ENCODE results near the gene GRHL3. TPM values are rescaled to one million over a fixed set of nuclear protein-coding genes. Genes with fewer than 3 reads are reported as not detected.

The GRHL3 gene
- total and polyA plus RNA-seq, 7 donors: 0.23 to 0.63 TPM; not detected in 5

GRCh38 chr1:24351918-24352627, 32.9 kb downstream of the GRHL3 start:
- WGBS, 2 donors: 83 to 85% methylated on average over 7 of the region's 7 CpGs

GRCh38 chr1:24353292-24353891, 34.2 kb downstream of the GRHL3 start:
- TF ChIP-seq EP300 (IDR thresholded peaks at IDR 0.05): no peak
- no peak for TF ChIP-seq CTCF (IDR thresholded peaks at IDR 0.05)
- no peak for TF ChIP-seq POLR2AphosphoS5 (IDR thresholded peaks at IDR 0.05)
- H3K4me1 ChIP-seq: no peaks in the 10 kb centered on the region
- no peaks in the 10 kb centered on the region for H3K27me3 ChIP-seq
- DNase-seq: no peak
- intact Hi-C loops (cut with DNase I): no loop called here
- H3K27ac ChIP-seq: no peak overlapping the region
- 95 to 96% methylated on average over 4 of the region's 4 CpGs for WGBS, 2 donors
- no peaks in the 10 kb centered on the region for H3K9me3 ChIP-seq
- no peak overlapping the region for H3K4me3 ChIP-seq
- peaks cover 0 to 13% (median 0%) of the 10 kb centered on the region in 4 donors for H3K36me3 ChIP-seq

More at GRCh38 chr1:24351918-24352627, 32.9 kb downstream of the GRHL3 start:
- H3K4me3 ChIP-seq: no peak overlapping the region
- no peak for DNase-seq
- no peak overlapping the region for H3K27ac ChIP-seq
- no peaks in the 10 kb centered on the region for H3K27me3 ChIP-seq
- peaks cover 0 to under 1% (median 0%) of the 10 kb centered on the region in 4 donors for H3K36me3 ChIP-seq
- no peaks in the 10 kb centered on the region for H3K9me3 ChIP-seq
- H3K4me1 ChIP-seq: no peaks in the 10 kb centered on the region
- no peak for TF ChIP-seq POLR2A (IDR thresholded peaks at IDR 0.05)
- TF ChIP-seq EP300 (IDR thresholded peaks at IDR 0.05): no peak
- no peak for TF ChIP-seq CTCF (IDR thresholded peaks at IDR 0.05)
- no peak for TF ChIP-seq POLR2AphosphoS5 (IDR thresholded peaks at IDR 0.05)
- intact Hi-C loops (cut with DNase I): no loop called here

DNA sequence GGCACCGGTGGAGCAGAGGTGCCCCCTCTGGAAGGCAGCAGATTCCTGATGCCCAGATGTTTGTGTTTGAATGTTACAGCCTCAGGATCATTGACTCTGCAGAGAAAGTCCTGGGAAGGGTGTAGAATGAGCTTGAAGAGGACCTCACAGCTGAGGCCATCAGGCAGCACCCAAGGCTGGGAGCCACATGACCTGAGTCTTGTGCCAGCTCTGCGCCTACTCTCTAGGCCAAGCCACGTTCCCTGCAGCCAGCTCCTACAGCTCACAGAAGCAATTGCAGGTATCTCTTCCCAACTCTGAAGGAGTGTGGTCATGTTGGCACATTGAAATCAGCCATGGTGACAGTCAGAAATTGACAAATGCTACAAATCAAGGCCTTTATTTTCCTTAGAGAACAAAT, 36.3 kb downstream of the GRHL3 start:
- 69 to 84% methylated on average over 3 of the region's 3 CpGs for WGBS, 2 donors
- Histone ChIP-seq H3K4me1 (no peaks in the 10 kb centered on the region), H3K4me3 (no peak overlapping the region), H3K27ac (no peak overlapping the region), H3K36me3 (peaks cover 0 to 29% (median 3%) of the 10 kb centered on the region in 4 donors), H3K27me3 (no peaks in the 10 kb centered on the region), H3K9me3 (no peaks in the 10 kb centered on the region)
- no peak for DNase-seq
- intact Hi-C loops (cut with DNase I): no loop called here
- TF ChIP-seq EP300 (IDR thresholded peaks at IDR 0.05): no peak
- no peak for TF ChIP-seq POLR2A (IDR thresholded peaks at IDR 0.05)
- no peak for TF ChIP-seq POLR2AphosphoS5 (IDR thresholded peaks at IDR 0.05)
- TF ChIP-seq CTCF (IDR thresholded peaks at IDR 0.05): no peak

DNA sequence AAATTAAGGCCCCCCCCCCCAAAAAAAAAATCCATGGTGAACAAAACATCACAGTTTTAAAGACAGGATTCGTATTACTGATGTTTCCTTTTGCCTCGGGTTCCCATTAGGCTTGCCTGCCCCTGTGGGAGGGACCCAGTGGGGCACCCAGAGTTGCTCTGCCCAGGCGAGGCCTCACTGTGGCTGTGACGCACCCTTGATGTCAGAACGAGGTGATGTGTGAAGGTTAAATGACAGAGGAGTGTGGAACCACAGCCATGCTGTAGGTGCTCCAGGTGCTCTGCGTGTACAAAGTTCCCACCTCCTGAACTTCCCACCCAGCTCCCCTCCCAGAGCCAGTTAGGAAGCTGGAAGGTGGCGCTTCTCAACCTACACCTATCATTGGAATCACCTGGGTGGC, 37.9 kb downstream of the GRHL3 start:
- Histone ChIP-seq H3K4me1 (no peaks in the 10 kb centered on the region), H3K27me3 (no peaks in the 10 kb centered on the region), H3K9me3 (no peaks in the 10 kb centered on the region), H3K27ac (no peak overlapping the region), H3K4me3 (no peak overlapping the region), H3K36me3 (peaks cover 0 to 29% (median 3%) of the 10 kb centered on the region in 4 donors)
- WGBS, 2 donors: 90 to 96% methylated on average over 7 of the region's 7 CpGs
- TF ChIP-seq EP300 (IDR thresholded peaks at IDR 0.05): no peak
- no peak for TF ChIP-seq POLR2A (IDR thresholded peaks at IDR 0.05)
- TF ChIP-seq CTCF (IDR thresholded peaks at IDR 0.05): no peak
- no peak for TF ChIP-seq POLR2AphosphoS5 (IDR thresholded peaks at IDR 0.05)
- intact Hi-C loops (cut with DNase I): no loop called here
- no peak for DNase-seq
